Embryonic facial prominence (tissue), 1 donor: Measurements from ENCODE around the gene ASB1.

ENCODE experiments used
- DNase-seq: peaks from one replicate; pipeline ENCODE4 v3.0.0-alpha.2; 2016; ENCODE audit errors: extremely low spot score

The ASB1 gene

DNA sequence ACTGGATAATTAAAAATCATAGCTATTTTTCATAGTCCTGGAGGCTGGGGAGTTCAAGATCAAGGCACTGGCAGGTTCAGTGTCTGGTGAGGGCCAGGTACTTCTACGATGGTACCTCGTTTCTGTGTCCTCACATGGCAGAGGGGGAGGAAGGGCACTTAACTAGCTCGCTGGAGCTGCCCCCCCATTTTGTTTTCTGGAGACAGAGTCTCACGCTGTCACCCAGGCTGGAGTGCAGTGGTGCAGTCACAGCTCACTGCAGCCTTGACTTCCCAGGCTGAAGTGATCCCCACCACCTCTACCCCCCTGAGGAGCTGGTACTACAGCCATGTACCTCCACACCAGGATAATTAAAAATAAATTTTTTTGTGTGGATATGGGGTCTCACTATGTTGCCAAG is 40.3 kb downstream of the ASB1 start:
- DNase-seq: no peak

GRCh38 chr2:238467792-238468191 is 41.1 kb downstream of the ASB1 start:
- no peak for DNase-seq

- no peak for DNase-seq
Observed at GRCh38 chr2:238469155-238469554, 42.4 kb downstream of the ASB1 start.

DNA sequence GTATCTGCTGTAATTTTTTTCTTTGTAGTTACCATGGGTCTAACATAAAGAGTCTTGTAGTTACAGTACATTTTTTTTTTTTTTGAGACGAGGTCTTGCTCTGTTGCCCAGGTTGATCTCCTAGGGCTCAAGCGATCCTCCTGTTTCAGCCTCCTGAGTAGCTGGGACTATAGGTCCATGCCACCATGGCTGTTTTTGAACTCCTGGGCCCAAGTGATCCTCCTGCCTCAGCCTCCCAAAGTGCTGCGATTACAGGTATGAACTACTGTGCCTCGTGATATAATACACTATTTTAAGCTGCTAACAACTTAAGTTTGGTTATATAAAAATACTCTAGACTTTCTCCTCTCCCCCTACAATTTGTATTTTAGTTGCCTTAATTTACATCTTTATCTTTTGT is 46.3 kb downstream of the ASB1 start:
- no peak for DNase-seq

- no peak for DNase-seq
Observed at GRCh38 chr2:238473523-238473922, 46.8 kb downstream of the ASB1 start.

- DNase-seq: no peak
Observed at GRCh38 chr2:238475034-238475433, 48.3 kb downstream of the ASB1 start.

DNA sequence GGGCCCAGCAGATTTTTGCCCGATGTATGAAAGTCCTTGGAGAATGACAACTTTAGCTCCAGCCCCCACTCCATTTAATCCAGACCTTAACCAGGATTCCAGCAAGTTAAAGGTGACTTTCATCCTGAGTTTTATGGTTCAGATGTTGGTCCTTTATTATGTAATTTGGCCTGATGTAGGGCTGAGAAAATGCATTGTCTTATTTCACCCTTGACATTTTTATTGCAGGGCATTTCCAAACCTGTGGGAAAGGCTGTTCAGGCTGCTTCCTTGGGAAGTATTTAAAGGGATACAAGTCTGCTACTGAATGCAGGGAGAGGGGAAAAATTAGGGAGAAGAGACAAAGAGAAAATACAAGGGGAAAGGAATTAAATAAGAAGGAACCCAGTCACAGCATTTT is 48.8 kb downstream of the ASB1 start:
- DNase-seq: no peak

- no peak for DNase-seq
Observed at GRCh38 chr2:238476258-238476657, 49.5 kb downstream of the ASB1 start.

DNA sequence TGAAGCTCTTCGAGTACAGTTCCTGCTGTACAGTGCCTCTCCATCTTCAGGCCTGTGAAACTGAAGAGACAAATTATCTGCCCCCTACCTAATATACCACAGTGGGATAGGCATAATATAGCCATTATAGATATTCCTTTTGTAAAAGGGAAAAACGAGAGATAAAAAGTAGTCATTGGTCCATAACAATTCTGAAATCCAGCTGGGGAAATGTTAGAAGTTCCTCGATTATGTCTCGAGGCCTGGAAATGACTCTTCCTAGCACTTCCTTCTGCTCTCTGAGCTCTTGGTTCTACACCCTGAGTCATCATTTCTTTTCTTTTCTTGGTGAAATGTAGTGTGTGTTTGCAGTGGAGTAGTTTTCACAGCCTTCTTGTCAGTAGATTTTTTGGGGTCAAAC is 51.5 kb downstream of the ASB1 start:
- no peak for DNase-seq

- DNase-seq: no peak
Observed at GRCh38 chr2:238479847-238480246, 53.1 kb downstream of the ASB1 start.

DNA sequence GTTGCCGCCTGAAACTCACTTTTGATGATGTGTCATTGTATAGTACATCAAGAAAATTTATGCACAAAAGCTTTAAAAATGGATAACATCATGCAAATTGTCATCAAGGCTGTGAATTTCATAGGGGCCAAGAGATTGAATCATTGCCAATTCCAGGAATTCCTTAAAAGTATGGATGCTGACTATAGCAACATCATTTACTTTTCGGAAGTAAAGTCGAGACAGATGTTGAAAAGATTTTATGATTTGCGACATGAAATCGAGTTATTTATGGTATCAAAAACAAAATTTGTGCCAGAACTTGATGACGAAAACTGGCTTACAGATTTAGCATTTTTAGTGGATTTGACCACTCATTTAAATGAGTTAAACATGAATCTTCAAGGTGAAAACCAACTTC is 56.3 kb downstream of the ASB1 start:
- no peak for DNase-seq

GRCh38 chr2:238483656-238484055 is 56.9 kb downstream of the ASB1 start:
- DNase-seq: no peak

DNA sequence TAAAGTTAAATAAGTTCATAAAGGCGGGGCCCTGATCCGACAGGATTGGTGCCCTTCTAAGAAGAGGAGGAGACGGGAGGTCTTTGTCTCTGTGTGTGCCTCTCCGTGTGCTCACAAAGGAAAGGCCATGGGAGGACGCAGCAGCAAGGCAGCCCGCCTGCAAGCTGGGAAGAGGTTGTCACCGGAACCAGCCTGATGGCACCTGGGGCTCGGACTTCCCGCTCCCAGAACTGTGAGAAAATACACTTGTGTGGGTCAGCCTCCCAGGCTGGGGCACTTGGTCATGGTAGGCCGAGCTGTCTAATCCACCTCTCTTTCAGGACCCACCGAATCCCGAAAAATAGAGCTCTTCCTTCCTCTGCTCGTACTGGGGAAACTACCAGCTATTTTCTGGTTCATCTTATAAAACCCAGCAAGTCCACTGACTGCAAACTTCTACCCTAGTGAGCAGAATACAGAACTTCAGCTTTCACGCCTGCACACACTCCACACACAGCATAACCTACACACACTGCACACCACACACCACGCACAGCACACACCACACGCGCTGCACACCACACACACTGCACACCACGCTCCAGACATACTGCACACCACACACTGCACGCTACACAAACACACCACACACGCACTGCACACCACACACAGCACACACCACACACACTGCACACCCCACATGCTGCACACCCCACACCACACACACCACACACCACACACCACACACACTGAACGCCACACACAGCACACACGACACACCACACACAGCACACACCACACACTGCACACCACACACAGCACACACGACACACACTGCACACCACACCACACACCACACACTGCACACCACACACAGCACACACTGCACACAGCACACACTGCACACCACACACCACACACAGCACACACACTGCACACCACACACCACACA is 58.1 kb downstream of the ASB1 start:
- no peak for DNase-seq

- no peak for DNase-seq
Observed at GRCh38 chr2:238486123-238486848, 59.6 kb downstream of the ASB1 start.

GRCh38 chr2:238487134-238487533 is 60.4 kb downstream of the ASB1 start:
- no peak for DNase-seq

- DNase-seq: no peak
Observed at GRCh38 chr2:238487652-238488346, 61.1 kb downstream of the ASB1 start.

DNA sequence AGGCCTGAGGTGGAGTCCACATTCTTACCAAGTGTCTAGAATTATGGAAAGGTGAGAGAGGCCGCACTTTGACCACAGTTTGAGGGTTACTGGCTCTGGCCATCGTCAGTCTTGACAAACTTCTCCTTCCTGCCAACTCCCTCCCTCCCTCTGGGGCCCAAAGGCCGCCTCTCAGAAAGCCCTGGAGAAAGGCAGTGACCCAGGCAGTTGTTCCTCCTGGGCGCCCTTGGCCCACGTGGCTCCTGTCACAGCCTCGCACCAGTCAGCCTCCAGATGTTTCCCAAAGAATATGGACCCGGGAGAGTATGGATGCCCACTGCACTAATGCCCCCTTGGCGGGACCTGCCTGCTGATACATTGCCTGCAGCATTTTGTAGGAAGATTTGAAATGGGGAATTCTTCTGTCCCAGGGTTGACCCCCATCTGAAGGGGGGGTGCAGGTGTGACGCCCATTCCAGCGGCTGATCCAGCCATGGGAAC is 61.7 kb downstream of the ASB1 start:
- DNase-seq: no peak

DNA sequence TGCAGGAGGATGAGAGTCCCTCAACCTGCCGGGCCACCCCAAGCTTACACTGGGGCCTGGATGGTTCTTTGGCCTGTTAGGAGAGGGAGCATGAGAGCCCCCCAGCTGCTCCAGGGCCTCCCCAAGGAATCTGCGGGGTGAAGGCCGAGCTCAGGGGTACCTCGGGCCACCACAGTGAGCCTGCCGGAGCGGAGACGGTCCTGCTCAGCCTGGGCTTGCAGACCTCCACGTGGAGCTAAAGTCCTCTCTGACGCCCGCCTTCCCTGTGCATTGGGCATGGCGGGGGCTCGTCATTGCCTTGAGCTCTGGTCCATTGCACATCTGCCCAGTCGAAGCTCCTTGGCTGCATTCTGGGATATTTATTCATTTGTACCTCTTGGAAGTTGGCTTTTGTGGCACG is 62.7 kb downstream of the ASB1 start:
- no peak for DNase-seq

GRCh38 chr2:238489896-238490295 is 63.2 kb downstream of the ASB1 start:
- DNase-seq: no peak

- no peak for DNase-seq
Observed at GRCh38 chr2:238492840-238493239, 66.1 kb downstream of the ASB1 start.

GRCh38 chr2:238493411-238493810 is 66.7 kb downstream of the ASB1 start:
- DNase-seq: no peak

DNA sequence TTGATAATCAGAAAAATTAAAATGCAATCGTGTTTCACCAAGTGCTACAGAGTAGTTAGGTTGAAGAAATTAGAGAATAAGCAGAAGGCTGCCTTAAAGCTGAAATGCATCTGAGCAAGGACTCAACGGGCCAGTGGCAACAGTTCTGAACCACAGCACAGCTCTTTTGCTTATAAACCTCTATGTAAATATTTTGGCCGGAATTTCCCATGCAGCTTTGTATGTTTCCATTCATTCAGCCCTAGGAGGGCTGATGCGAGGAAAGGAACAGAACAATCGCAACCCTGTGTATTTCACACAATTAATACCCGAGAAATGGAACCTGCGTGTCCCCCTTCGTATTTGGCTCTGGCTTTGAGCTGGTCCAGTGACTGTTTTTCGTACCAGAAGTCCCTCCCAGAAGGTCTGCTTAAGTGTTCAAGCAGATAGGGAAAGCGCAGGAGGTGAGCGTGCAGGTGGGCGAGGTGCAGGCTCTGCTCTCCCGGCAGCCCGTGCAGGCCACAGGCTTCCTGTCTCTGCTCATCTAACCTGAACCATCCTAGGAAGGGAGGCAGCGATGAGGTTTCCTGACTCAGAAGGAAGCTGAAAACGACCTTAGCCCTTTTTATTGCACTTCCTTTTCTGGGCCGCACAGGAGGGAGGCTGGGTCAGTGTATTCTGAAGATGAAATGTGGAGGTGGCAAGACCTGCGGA is 67.3 kb downstream of the ASB1 start:
- no peak for DNase-seq
